H9 (cell line): ENCODE results near the gene DNAI7. TPM values are rescaled to one million over a fixed set of nuclear protein-coding genes. Genes with fewer than 3 reads are reported as not detected.

Experiments used
- DNase-seq: peaks from one replicate; pipeline ENCODE4 v3.0.0-alpha.2; 2017
- H2AFZ ChIP-seq: one replicate; pipeline ENCODE4 v1.6.1; 2013; ENCODE audit warnings: mild to moderate bottlenecking, low read length, control low read depth, moderate library complexity
- H2AK5ac ChIP-seq: 2 replicates; pipeline ENCODE4 v1.6.1; 2013; ENCODE audit warnings: low read length, control low read depth, mixed read lengths; ENCODE audit not compliant: insufficient read length
- H2BK120ac ChIP-seq: one replicate; pipeline ENCODE4 v1.6.1; 2013; ENCODE audit warnings: low read depth, mild to moderate bottlenecking, low read length, control low read depth, inconsistent platforms; ENCODE audit not compliant: poor library complexity, severe bottlenecking
- H2BK12ac ChIP-seq: 2 replicates; pipeline ENCODE4 v1.6.1; 2013; ENCODE audit warnings: low read length, control low read depth, mixed read lengths, low read depth; ENCODE audit not compliant: insufficient read length
- H2BK15ac ChIP-seq: 2 replicates; pipeline ENCODE4 v1.6.1; 2013; ENCODE audit warnings: low read depth, low read length, control low read depth
- H2BK20ac ChIP-seq: one replicate; pipeline ENCODE4 v1.6.1; 2013; ENCODE audit warnings: low read depth, mild to moderate bottlenecking, low read length, control low read depth, inconsistent platforms; ENCODE audit not compliant: poor library complexity, severe bottlenecking
- H2BK5ac ChIP-seq: 2 replicates; pipeline ENCODE4 v1.6.1; 2013; ENCODE audit warnings: low read length, control low read depth, mixed read lengths; ENCODE audit not compliant: insufficient read length
- H3K14ac ChIP-seq: 2 replicates; pipeline ENCODE4 v1.6.1; 2013; ENCODE audit warnings: low read length, control low read depth; ENCODE audit not compliant: insufficient read depth
- H3K18ac ChIP-seq: 2 replicates; pipeline ENCODE4 v1.6.1; 2013; ENCODE audit warnings: low read depth, mild to moderate bottlenecking, mixed read lengths, low read length, control low read depth; ENCODE audit not compliant: insufficient read length
- H3K23ac ChIP-seq: 2 replicates; pipeline ENCODE4 v1.6.1; 2013; ENCODE audit warnings: low read length, control low read depth, mixed read lengths, low read depth; ENCODE audit not compliant: insufficient read length
- H3K23me2 ChIP-seq: 2 replicates; pipeline ENCODE4 v1.6.1; 2013; ENCODE audit warnings: low read depth, mild to moderate bottlenecking, mixed read lengths, low read length, control low read depth; ENCODE audit not compliant: insufficient read length, poor library complexity, severe bottlenecking
- H3K27ac ChIP-seq: 2 replicates; pipeline ENCODE4 v1.5.1; 2013; ENCODE audit warnings: low read length, control low read depth, mixed read lengths, low read depth; ENCODE audit not compliant: insufficient read length
- H3K27me3 ChIP-seq: 2 replicates; pipeline ENCODE4 v1.6.1; 2013; ENCODE audit warnings: low read length, control low read depth, inconsistent platforms; ENCODE audit not compliant: insufficient read depth
- H3K4ac ChIP-seq: 2 replicates; pipeline ENCODE4 v1.6.1; 2013; ENCODE audit warnings: low read depth, mild to moderate bottlenecking, control low read depth, inconsistent platforms, low read length, moderate library complexity
- H3K4me1 ChIP-seq: 2 replicates; pipeline ENCODE4 v1.6.1; 2013; ENCODE audit warnings: low read length, control low read depth, inconsistent platforms; ENCODE audit not compliant: insufficient read depth
- H3K4me2 ChIP-seq: 2 replicates; pipeline ENCODE4 v1.6.1; 2013; ENCODE audit warnings: low read length, control low read depth, mixed read lengths; ENCODE audit not compliant: insufficient read length, insufficient read depth
- H3K56ac ChIP-seq: 2 replicates; pipeline ENCODE4 v1.6.1; 2013; ENCODE audit warnings: low read depth, mild to moderate bottlenecking, mixed read lengths, low read length, control low read depth; ENCODE audit not compliant: insufficient read length
- H3K79me1 ChIP-seq: 2 replicates; pipeline ENCODE4 v1.6.1; 2013; ENCODE audit warnings: low read depth, mild to moderate bottlenecking, moderate library complexity, low read length, control low read depth, inconsistent platforms; ENCODE audit not compliant: insufficient read depth, poor library complexity, severe bottlenecking
- H3K79me2 ChIP-seq: 2 replicates; pipeline ENCODE4 v1.6.1; 2013; ENCODE audit warnings: low read length, control low read depth, inconsistent platforms; ENCODE audit not compliant: insufficient read depth
- H3K9ac ChIP-seq: 2 replicates; pipeline ENCODE4 v1.6.1; 2013; ENCODE audit warnings: low read length, control low read depth, mixed read lengths; ENCODE audit not compliant: insufficient read length; ENCODE audit errors: extremely low read depth
- H3K9me3 ChIP-seq: one replicate; pipeline ENCODE4 v1.6.1; 2013; ENCODE audit warnings: low read depth, low read length, inconsistent platforms; ENCODE audit not compliant: control insufficient read depth
- H3T11ph ChIP-seq: one replicate; pipeline ENCODE4 v1.6.1; 2013; ENCODE audit warnings: mild to moderate bottlenecking, low read length, control low read depth, inconsistent platforms
- H4K20me1 ChIP-seq: one replicate; pipeline ENCODE4 v1.6.1; 2013; ENCODE audit not compliant: control insufficient read depth, insufficient read length, insufficient read depth
- H4K5ac ChIP-seq: 2 replicates; pipeline ENCODE4 v1.6.1; 2013; ENCODE audit warnings: low read depth, mild to moderate bottlenecking, mixed read lengths, low read length, control low read depth; ENCODE audit not compliant: insufficient read length
- H4K8ac ChIP-seq: replicated peaks from 2 replicates; pipeline ENCODE4 v1.6.1; 2013; ENCODE audit warnings: low read length, control low read depth, mixed read lengths, low read depth; ENCODE audit not compliant: insufficient read length
- H4K91ac ChIP-seq: 2 replicates; pipeline ENCODE4 v1.6.1; 2013; ENCODE audit warnings: low read depth, mild to moderate bottlenecking, moderate library complexity, mixed read lengths, low read length, control low read depth; ENCODE audit not compliant: insufficient read length
- H3K27ac Mint-ChIP-seq, 3 experiments: 2 replicates in 2 of 3; 3 replicates in 1 of 3; pipeline ENCODE4 v1.8.0; 2020 to 2021; ENCODE audit warnings: mixed read lengths in 3 of 3, mild to moderate bottlenecking in 1 of 3, moderate library complexity in 1 of 3
- H3K27me3 Mint-ChIP-seq: 2 replicates; pipeline ENCODE4 v1.8.0; 2021; ENCODE audit warnings: low read depth, mild to moderate bottlenecking, moderate library complexity, mixed read lengths
- H3K36me3 Mint-ChIP-seq, 3 experiments: 2 replicates in 2 of 3; 3 replicates in 1 of 3; pipeline ENCODE4 v1.8.0; 2020 to 2021; ENCODE audit warnings: low read depth in 3 of 3, mixed read lengths in 3 of 3; ENCODE audit not compliant: insufficient read depth in 1 of 3
- H3K4me1 Mint-ChIP-seq, 2 experiments: 2 replicates each; pipeline ENCODE4 v1.8.0; 2020; ENCODE audit warnings: mixed read lengths in 2 of 2
- H3K4me3 Mint-ChIP-seq, 2 experiments: 2 replicates in 1 of 2; 3 replicates in 1 of 2; pipeline ENCODE4 v1.8.0; 2020 to 2021; ENCODE audit warnings: mild to moderate bottlenecking in 2 of 2, mixed read lengths in 2 of 2, moderate library complexity in 1 of 2
- H3K9me3 Mint-ChIP-seq, 2 experiments: 2 replicates in 1 of 2; 3 replicates in 1 of 2; pipeline ENCODE4 v1.8.0; 2020; ENCODE audit warnings: mild to moderate bottlenecking in 2 of 2, mixed read lengths in 2 of 2, moderate library complexity in 1 of 2
- whole genome bisulfite sequencing: extraction: QIAGEN DNeasy Blood & Tissue Kit; methylation state at CpG from one replicate; pipeline ENCODE4 v1.1.7; 2013; ENCODE audit warnings: missing lambda C conversion rate, low lambda C conversion rate, mixed read lengths; ENCODE audit not compliant: insufficient read length; ENCODE audit errors: extremely low coverage; 5-methylcytosine and 5-hydroxymethylcytosine counted together
- long read RNA-seq: library from polyadenylated mRNA; unstranded; transcript quantifications from one replicate; pipeline ENCODE4 v2.0.0, GENCODE V29; 2020
- total RNA-seq: library from RNA; stranded (reverse); gene quantifications from 2 replicates; pipeline ENCODE4 v1.2.1, GENCODE V29; 2021
- TF ChIP-seq, protein P1 (sequence below): fragments of 200-600 bp; sonication (generic); conservative IDR thresholded peaks from 3 replicates; pipeline ENCODE4 v1.8.0; 2021; ENCODE audit warnings: antibody characterized with exemption, mild to moderate bottlenecking

The DNAI7 gene, protein sequence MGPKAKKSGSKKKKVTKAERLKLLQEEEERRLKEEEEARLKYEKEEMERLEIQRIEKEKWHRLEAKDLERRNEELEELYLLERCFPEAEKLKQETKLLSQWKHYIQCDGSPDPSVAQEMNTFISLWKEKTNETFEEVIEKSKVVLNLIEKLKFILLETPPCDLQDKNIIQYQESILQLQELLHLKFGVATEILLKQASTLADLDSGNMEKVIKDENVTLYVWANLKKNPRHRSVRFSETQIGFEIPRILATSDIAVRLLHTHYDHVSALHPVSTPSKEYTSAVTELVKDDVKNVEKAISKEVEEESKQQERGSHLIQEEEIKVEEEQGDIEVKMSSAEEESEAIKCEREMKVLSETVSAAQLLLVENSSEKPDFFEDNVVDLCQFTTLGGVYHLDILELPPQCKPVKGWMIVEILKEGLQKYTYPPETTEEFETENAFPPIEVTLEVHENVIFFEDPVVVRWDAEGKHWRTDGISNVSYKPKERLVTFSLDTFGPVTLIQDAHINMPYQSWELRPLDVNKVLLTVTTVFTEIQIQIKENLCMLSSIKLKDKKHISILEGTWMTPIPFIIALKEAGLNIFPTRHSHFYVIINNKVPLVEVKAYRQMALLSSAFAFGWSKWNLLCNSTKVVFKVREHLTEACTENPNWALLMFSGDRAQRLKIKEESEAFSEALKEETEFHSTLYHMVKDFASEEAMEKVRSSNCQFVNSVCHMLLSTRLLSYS
- total RNA-seq = not detected in 2 replicates
- long read RNA-seq = 0 reads

DNA sequence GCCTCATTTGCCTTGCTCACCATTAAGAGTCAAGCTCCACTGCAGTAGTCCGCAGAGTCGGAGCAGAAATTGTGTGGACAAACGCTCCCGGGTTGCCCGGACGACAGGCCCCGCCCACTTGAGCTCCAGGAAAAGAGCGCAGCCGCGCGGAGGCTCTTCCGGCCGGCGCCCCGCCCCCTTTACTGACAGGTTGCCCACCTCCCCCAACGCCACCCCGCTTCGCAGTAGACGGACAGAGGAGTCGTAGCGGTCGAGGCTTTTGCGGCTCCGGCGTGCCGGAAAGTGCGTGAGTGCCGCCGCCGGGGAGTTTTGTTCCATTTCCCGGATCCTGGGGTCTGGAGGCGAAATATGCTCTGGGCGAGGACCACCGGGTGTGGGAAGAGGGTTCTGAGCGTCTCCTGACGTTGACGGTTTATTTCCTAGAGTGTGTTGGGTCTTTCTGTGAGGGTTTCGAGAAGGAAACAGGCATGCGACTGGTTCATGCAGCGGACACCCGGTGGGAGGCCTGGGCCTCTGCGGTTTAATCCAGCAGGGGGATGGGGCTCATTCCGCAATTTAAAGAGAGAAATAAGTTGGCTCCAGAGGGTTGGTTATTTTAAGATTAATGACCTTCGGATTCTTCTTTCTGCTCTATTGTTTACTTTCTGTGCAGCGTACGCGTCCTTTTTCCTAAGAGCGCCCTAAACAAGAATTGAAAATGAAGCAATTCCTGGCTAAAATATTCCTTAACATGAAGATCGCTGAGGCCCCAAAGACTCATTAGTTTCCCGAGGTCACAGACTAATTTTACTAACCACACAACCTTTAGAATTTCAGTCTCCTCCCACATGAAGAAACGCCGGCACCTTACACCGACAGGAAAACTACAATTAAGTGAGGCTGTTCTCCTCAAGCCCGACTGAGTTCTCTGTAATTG lies at the start of gene DNAI7, which contains the start of gene ETFRF1:
DNAI7 (minus strand) TSS at position 105 of the 916 bp plus-strand sequence; CDS start at position 23, 82 bp downstream.
ETFRF1 (plus strand) TSS at position 182 of the 916 bp plus-strand sequence. CDS start 8,720 bp downstream, outside the sequence.
- Histone ChIP-seq H2BK120ac (peak within 1 kb of the TSS; percentile 9), H3T11ph (no peak within 1 kb of the TSS), H2BK20ac (no peak within 1 kb of the TSS), H3K23me2 (peaks cover 9% of the 10 kb centered on the region), H4K8ac (no peak within 1 kb of the TSS), H3K56ac (no peak within 1 kb of the TSS), H3K79me2 (no peaks in the 10 kb centered on the region), H4K20me1 (no peaks in the 10 kb centered on the region), H4K91ac (no peak within 1 kb of the TSS), H2BK15ac (no peak within 1 kb of the TSS), H3K4ac (no peak within 1 kb of the TSS; the same call in 1 of the 2 replicates), H2BK12ac (no peak within 1 kb of the TSS), H3K27ac (peak within 1 kb of the TSS; percentile 21), H3K18ac (peak within 1 kb of the TSS; percentile 100), H3K9me3 (no peaks in the 10 kb centered on the region), H2AFZ (peak within 1 kb of the TSS; percentile 100), H3K14ac (peak within 1 kb of the TSS; percentile 99; the same call in 1 of the 2 replicates), H3K4me1 (no peaks in the 10 kb centered on the region), H3K27me3 (no peaks in the 10 kb centered on the region), H2BK5ac (no peak within 1 kb of the TSS), H3K4me2 (peak within 1 kb of the TSS; percentile 99), H3K79me1 (no peaks in the 10 kb centered on the region), H3K23ac (no peak within 1 kb of the TSS), H4K5ac (no peak within 1 kb of the TSS), H2AK5ac (no peak within 1 kb of the TSS), H3K9ac (peak within 1 kb of the TSS; percentile 97)
- Mint-ChIP-seq H3K4me3 (peak within 1 kb of the TSS; percentile 97 to 98), H3K9me3 (no peaks in the 10 kb centered on the region; a peak in 1 of 5 replicates), H3K36me3 (no peaks in the 10 kb centered on the region), H3K27ac (peak within 1 kb of the TSS; percentile 99 to 100 (median 99)), H3K4me1 (peaks cover 12 to 18% of the 10 kb centered on the region in 2 experiments; a peak in 3 of 4 replicates), H3K27me3 (no peaks in the 10 kb centered on the region)
- DNase-seq = peak; percentile 100
- TF ChIP-seq, protein P1, sequence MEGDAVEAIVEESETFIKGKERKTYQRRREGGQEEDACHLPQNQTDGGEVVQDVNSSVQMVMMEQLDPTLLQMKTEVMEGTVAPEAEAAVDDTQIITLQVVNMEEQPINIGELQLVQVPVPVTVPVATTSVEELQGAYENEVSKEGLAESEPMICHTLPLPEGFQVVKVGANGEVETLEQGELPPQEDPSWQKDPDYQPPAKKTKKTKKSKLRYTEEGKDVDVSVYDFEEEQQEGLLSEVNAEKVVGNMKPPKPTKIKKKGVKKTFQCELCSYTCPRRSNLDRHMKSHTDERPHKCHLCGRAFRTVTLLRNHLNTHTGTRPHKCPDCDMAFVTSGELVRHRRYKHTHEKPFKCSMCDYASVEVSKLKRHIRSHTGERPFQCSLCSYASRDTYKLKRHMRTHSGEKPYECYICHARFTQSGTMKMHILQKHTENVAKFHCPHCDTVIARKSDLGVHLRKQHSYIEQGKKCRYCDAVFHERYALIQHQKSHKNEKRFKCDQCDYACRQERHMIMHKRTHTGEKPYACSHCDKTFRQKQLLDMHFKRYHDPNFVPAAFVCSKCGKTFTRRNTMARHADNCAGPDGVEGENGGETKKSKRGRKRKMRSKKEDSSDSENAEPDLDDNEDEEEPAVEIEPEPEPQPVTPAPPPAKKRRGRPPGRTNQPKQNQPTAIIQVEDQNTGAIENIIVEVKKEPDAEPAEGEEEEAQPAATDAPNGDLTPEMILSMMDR = peak; percentile 17; the same call in 1 of the 3 replicates
- no CpG with 5 or more reads among the region's 54 CpGs for WGBS
